ENCODE measurements around the gene CERS2. TPM values are rescaled to one million over a fixed set of nuclear protein-coding genes. Genes with fewer than 3 reads are reported as not detected.

The CERS2 gene
- total RNA-seq, 4 donors from 2014 or later: 74.9 to 191 (median 147) TPM

DNA sequence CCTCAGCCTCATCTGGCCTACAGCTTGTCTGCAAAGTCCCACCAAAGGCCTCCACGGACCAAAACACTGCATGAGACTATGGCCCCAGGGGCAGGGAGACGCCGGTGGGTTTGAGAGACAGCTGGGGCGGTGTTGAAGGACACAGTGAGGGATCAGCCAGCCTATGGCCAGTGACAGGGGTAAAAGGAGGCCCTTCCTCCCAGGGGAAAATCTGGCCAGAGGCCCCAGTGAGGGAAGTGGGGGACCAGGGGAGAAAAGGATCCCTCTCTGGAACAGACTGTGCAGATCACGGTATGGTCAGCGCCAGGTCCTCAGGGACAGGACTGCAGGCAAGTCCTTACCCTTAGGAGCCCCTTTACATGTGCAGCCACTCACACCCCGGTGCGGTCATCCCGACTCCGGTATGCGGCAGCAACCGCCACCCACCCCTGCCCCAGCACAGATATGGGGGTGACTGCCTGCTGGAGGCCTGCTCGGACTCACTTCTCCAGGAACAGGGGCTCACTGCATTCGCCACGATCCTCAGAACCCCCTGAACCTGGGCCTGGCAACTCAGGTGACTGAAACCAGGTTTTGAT, 1.3 kb downstream of the CERS2 start:
- H3K4me1 ChIP-seq: peaks cover 8 to 33% of the 10 kb centered on the region in 2 donors
- TF ChIP-seq, protein P1, sequence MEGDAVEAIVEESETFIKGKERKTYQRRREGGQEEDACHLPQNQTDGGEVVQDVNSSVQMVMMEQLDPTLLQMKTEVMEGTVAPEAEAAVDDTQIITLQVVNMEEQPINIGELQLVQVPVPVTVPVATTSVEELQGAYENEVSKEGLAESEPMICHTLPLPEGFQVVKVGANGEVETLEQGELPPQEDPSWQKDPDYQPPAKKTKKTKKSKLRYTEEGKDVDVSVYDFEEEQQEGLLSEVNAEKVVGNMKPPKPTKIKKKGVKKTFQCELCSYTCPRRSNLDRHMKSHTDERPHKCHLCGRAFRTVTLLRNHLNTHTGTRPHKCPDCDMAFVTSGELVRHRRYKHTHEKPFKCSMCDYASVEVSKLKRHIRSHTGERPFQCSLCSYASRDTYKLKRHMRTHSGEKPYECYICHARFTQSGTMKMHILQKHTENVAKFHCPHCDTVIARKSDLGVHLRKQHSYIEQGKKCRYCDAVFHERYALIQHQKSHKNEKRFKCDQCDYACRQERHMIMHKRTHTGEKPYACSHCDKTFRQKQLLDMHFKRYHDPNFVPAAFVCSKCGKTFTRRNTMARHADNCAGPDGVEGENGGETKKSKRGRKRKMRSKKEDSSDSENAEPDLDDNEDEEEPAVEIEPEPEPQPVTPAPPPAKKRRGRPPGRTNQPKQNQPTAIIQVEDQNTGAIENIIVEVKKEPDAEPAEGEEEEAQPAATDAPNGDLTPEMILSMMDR (IDR thresholded peaks at IDR 0.05): no peak
- TF ChIP-seq POLR2A (IDR thresholded peaks at IDR 0.05): no peak
- H3K9me3 ChIP-seq: no peaks in the 10 kb centered on the region
- H3K4me3 ChIP-seq: peak overlapping the region; percentile 71 to 94
- no peaks in the 10 kb centered on the region for H3K27me3 ChIP-seq
- peak overlapping the region; percentile 97 for H3K27ac ChIP-seq
- intact Hi-C loops (cut with DNase I; ENCODE audit: low total_unique reads): no loop called here
- H3K36me3 ChIP-seq: no peaks in the 10 kb centered on the region
- peak; percentile 22 to 28 for DNase-seq

GRCh38 chr1:150972417-150972940, 2.2 kb downstream of the CERS2 start:
- no peak for TF ChIP-seq POLR2A (IDR thresholded peaks at IDR 0.05)
- TF ChIP-seq, protein P1 (IDR thresholded peaks at IDR 0.05): no peak
- Histone ChIP-seq H3K36me3 (no peaks in the 10 kb centered on the region), H3K27ac (peak overlapping the region; percentile 97), H3K9me3 (no peaks in the 10 kb centered on the region), H3K27me3 (no peaks in the 10 kb centered on the region), H3K4me1 (peaks cover 8 to 33% of the 10 kb centered on the region in 2 donors), H3K4me3 (peak overlapping the region in 1 of 2 donors; percentile 6)
- intact Hi-C loops (cut with DNase I; ENCODE audit: low total_unique reads): no loop called here
- DNase-seq: no peak

DNA sequence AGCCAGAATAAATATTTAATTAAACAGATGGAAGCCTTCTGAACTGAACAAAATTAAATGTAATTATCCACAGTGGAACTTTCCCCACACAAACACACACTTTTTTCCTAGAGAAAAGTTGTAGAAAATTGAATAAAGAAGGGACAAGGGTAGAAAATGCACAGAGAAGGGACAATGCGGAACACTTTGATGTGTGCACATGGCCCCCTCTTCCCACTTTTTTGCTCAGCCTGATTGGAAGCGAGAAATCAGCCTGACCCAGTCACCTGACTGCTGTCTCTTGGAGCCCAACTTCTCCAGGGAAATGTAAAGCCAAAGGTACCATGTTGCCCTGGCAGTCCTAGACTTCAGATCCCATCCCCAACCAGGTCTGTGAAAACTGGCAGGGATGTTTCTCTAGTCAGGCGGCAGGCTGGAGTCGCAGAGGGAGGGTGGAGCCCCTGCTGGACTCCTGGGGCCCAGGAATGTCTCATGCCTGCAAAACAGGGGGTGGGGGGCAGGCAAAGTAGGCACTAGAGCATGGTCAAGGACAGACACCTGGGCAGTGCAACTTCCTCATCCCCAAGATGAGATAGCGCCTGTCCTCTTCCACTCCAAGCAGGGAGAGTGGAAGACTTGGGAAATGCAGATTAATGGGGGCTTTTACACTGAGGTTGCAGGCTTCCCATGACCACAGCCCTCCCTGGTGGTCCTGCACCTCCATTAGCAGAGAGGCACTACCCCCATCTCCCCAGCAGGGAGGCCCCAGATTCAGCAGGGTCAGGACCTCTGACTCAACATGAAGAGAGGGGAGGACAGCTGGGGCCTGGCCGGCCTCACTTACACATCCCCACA, 2.8 kb downstream of the CERS2 start:
- Histone ChIP-seq H3K27ac (peak overlapping the region; percentile 97), H3K4me3 (no peak overlapping the region), H3K9me3 (no peaks in the 10 kb centered on the region), H3K36me3 (no peaks in the 10 kb centered on the region), H3K27me3 (no peaks in the 10 kb centered on the region), H3K4me1 (peaks cover 8 to 33% of the 10 kb centered on the region in 2 donors)
- TF ChIP-seq POLR2A (IDR thresholded peaks at IDR 0.05): no peak
- TF ChIP-seq, protein P1 (IDR thresholded peaks at IDR 0.05): no peak
- intact Hi-C loops (cut with DNase I; ENCODE audit: low total_unique reads): no loop called here
- DNase-seq: no peak

GRCh38 chr1:150970808-150971582, 3.6 kb downstream of the CERS2 start:
- Histone ChIP-seq H3K27ac (peak overlapping the region; percentile 97), H3K9me3 (no peaks in the 10 kb centered on the region), H3K4me1 (peaks cover 8 to 33% of the 10 kb centered on the region in 2 donors), H3K36me3 (no peaks in the 10 kb centered on the region), H3K4me3 (no peak overlapping the region), H3K27me3 (no peaks in the 10 kb centered on the region)
- intact Hi-C loops (cut with DNase I; ENCODE audit: low total_unique reads): no loop called here
- peak; percentile 78 to 79 for DNase-seq
- TF ChIP-seq, protein P1 (IDR thresholded peaks at IDR 0.05): no peak
- TF ChIP-seq POLR2A (IDR thresholded peaks at IDR 0.05): no peak

All from uterus (tissue), 4 donors.